Suppressor macrophage treated with lipopolysaccharide for 4 hours (primary cell): ENCODE data around the gene ARID1B.

Experiments used
- DNase-seq: peaks from one replicate; pipeline ENCODE4 v3.0.0-alpha.2; 2020

Gene ARID1B

GRCh38 chr6:156857573-156857972, 80.4 kb downstream of the ARID1B start:
- peak; percentile 25 for DNase-seq

DNA sequence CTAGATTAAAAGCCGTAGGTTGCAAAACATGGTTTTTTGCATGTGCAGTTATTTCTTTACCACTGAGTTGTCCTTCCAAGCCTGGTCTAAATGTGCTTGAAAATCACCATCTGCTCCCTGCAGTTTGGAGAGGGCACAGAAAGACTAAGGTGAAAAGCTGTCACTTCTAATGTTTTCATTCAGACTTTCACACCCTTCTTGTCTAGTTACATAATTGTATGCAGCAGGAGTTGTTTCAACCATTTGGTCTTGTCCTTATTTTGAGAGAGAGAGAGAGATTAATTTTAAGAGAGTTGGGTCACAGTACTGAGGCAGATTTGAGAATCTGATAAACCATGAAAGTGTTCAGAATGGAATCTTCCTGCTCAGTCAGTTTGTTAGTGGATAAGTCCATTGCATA, 82.5 kb downstream of the ARID1B start:
- no peak for DNase-seq

DNA sequence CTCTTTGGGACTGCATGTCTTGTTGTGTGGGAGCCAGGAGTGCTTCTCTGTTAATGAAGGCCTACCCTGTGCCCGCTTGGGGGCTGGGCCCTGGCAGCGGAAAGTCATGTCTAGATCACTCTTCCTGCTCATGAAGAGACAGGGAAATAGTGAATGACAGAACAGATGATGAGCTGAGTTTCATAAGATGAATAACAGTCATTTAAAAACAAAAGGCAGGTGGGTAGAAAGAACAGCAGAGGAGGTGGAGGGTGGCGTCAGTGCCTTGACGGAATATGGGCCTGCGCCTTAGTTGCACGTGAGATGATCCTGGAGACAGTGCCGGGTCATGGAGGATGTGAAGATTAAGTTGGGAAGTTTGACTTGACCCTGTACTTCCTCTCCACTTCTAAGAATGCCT, 85.5 kb downstream of the ARID1B start:
- no peak for DNase-seq

- no peak for DNase-seq
Observed at GRCh38 chr6:156863504-156863903, 86.3 kb downstream of the ARID1B start.

GRCh38 chr6:156864557-156864956, 87.4 kb downstream of the ARID1B start:
- no peak for DNase-seq

DNA sequence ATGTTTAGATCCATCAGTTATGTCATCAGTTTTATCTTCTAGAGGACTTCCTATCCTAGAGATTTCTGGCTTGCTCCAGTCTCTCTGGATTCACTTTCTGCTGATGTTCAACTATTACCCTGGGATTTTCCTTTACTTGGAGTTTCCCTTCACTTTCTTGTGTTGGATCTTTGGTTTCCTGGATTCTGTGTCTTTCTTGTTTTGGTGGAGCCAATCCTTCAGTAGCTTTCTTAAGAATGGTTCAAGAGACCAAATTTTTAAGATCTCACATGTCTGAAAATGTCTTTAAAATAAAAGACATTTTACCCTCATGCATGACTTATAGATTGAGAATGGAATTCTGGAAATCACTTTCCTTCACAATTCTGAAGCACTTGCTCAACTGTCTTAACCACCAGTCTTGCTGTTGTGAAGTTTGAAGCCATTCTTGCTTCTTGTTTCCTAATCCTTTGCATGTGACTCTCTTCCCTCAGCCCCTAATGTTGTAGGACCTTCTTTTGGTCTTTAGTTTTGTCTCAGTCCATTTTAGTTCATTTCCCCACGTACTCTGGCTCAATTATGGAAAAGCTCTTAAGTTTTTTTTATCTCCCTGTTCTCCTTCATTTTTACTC, 87.9 kb downstream of the ARID1B start:
- DNase-seq, result peak; percentile 75

GRCh38 chr6:156866220-156867015, 89.2 kb downstream of the ARID1B start:
- DNase-seq, result peak; percentile 24

GRCh38 chr6:156867121-156867520, 89.9 kb downstream of the ARID1B start:
- DNase-seq, result no peak

DNA sequence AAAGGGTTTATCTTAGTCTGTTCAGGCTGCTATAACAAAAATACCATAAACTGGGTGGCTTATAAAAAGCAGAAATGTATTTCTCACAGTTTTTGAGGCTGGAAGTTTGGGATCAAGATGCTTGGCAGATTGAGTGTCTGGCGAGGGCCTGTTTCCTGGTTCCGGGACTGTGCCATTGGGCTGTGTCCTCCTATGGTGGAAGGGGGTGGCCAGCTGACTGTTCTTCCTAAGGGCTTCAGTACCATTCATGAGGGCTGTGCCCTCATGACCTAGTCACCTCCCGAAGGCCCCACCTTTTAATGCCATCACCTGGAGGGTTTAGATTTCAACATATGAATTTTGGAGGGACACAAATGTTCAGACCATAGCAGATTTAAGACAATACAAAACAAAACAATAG, 91.2 kb downstream of the ARID1B start:
- no peak for DNase-seq

GRCh38 chr6:156869980-156870398, 92.8 kb downstream of the ARID1B start:
- DNase-seq, result no peak

DNA sequence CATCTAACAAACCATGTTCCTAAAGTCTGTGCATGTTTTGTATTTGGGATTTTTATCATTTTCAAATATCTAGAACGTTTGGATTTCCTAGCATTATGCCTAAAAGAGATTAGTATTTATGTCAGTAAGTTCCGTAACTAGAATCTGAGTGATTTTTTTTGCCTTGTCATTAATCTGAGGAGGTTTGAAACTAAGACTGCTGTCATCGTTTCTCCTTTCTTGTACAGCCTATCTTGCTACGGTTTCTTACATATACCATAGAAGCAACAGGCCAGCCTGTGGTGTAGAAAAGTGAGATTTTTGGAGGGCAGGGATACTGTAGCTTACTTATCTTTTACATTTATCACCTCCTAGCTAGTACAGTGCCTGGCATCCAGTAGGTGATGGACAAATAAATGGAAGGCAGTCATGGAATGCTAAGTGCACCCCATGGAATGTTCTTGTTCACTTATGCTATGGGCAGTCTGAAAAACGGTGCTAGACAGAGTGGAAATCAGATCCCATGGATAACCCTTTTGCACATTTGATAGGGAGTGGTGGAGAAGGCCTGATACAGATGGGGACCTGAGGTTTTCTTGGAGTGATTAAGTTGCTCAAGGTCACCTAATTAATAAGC, 93.9 kb downstream of the ARID1B start:
- peak; percentile 63 for DNase-seq

- DNase-seq, result no peak
Observed at GRCh38 chr6:156872903-156873302, 95.7 kb downstream of the ARID1B start.

- DNase-seq, result no peak
Observed at GRCh38 chr6:156873654-156874380, 96.6 kb downstream of the ARID1B start.

- DNase-seq, result no peak
Observed at GRCh38 chr6:156875062-156875461, 97.9 kb downstream of the ARID1B start.

DNA sequence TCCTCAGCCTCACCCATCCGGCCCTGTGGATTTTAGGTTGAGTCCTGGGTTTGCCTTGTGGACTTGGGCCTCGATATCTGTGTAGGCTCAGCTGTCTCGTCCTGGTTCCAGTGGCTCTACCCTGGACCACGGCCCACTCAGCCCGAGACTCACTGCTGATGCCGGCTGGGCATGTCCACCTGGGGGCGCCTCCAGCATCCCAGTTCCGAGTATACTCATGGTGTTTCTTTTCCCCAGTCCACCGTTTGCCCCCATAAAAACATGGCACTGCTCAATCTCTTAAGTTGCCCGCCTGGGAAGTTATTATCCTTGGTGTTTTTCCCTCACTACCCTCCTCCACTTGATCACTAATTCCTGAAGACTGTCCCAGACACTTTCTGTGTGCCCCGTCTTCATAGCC, 99.1 kb downstream of the ARID1B start:
- DNase-seq, result no peak

GRCh38 chr6:156877126-156877863, 100.1 kb downstream of the ARID1B start:
- DNase-seq, result no peak

DNA sequence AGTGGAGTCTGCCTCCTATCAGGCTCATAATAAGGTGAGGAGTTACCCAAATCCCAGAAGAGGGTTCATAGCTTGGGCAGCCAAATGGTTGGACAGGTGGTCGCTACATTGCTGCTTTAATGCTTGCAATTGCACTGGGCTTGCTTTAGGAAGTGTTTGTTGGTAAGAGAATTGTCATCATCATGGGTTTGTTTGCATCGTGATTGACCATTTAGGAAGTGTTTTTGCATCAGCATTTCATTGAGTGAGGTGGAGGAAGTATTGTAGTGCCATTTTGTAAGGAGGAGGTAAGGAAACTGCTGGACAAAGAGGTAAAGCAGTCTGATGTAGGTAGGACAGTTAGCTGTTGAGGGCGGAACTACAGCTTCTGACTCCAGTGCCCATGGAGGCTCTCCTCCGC, 101.5 kb downstream of the ARID1B start:
- DNase-seq, result peak; percentile 28

DNA sequence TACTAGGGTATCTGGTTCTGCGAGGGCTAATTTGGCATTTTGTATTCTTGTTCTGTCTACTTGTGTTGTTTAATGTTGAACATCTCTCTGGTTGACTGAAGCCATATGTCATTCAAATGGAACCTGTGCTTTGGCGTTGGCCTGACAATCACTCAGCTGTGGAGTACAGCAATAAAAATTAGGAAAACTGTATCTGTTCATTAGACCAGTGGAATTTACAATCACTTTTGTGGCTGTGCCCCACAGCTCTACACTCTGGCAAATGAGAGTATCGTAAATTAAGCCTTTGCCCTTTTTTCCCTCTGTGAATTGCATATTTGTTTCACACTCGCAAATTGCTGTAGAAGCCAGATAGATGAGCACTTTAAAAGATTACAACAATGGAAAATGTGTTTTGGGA, 102.0 kb downstream of the ARID1B start:
- no peak for DNase-seq

GRCh38 chr6:156879591-156879990, 102.4 kb downstream of the ARID1B start:
- DNase-seq, result no peak

GRCh38 chr6:156880913-156881312, 103.7 kb downstream of the ARID1B start:
- DNase-seq, result no peak

DNA sequence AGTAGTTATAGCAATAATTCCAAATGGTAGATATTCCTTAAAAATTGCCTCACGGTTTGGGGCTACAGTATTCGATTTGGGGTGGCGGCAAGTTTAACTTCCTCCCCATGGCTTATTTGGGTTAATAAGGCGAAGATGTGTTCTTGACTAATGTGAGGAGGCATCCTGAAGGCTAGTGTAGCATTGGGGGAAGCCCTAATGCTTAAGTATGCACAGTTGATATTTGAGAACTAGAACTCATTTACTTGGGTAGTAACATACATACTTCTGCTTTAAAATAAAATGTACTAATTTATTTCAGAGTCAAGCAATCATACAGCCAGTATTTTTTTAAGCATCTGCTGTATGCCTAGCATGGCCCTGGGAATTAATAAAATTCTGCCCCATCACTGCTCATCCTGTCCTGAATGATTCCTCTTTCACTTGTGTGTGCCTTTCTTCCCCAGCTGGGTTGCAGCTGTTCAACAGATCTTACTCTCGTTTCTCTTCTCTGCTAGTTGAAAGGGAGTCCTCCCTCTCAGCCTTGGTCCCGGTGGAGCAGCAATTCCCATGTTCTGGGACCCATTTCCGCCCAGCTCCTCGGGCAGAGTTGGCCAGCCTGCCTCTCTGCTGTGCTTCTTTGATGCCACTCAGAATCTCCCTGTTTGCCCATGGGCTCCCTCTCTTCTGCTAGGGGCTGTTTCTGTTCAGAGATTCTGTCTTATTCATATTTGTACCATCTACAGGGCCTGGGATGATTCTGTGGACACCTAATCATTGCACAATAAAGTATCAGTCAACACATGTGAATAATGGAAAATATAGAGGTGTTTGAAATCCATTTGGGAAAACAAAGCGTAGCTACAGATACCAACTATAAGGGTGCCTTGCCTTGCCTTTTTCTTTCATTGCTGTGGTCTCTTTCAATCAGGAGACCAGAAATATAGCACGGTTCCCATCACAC, 104.8 kb downstream of the ARID1B start:
- DNase-seq, result peak; percentile 14
